ENCODE measurements around the gene ZSCAN23. TPM values are rescaled to one million over a fixed set of nuclear protein-coding genes. Genes with fewer than 3 reads are reported as not detected.
"Not testable (repeated sequence)": the region's sequence is repeated elsewhere in the genome, so short reads cannot be mapped to it uniquely, and the experiment has no call there.

Gene ZSCAN23
- polyA plus RNA-seq, 1 of the 3 experiments (the other 2 are of a cell fraction): 2.1 TPM

DNA sequence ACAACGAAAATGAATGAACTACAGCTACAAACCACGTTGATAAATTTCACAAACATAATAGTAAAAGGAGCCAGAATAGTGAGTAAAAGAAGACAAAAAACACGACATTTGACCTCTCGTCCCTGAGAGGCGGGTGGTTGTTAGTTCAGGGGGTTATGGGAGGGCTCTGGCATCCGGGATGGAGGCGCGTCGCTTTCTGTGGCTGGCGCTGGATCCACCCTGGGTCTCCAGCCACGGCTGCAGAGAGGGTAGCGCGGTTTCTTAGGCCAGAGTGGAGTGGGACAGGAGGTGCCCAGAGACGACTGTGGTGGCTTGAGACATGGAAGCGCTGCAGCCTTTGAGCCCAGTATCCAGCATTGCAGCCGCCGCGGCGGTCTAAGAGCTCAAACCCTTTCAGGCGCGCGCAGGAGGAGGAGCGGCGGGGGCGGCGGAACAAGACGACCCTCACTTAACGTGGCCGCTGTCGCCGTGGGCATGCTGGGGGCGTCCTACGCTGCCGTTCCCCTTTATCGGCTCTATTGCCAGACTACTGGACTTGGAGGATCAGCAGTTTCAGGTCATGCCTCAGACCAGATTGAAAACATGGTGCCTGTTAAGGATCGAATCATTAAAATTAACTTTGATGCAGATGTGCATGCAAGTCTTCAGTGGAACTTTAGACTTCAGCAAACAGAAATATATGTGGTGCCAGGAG is 3.7 kb upstream of the ZSCAN23 start:
- H3K9ac ChIP-seq: peak overlapping the region; percentile 12
- POLR2A ChIA-PET: interaction anchor here (0.7 kb wide), 1 partner anchor 193 kb away, joined by 6 read pairs; no protein-coding TSS in a partner anchor

DNA sequence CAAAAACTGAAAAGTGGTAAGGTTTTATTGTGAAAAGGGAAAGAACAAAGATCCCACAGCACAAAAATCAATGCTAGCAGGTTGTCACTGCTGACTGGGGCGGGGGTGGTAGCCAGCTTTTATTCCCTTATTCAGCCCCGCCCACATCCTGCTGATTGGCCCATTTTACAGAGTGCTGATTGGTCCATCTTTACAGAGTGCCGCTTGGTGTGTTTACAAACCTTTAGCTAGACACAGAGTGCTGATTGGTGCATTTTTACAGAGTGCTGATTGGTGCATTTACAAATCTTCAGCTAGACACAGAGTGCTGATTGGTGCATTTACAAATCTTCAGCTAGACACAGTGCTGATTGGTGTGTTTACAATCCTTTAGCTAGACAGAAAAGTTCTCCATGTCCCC is 1.5 kb upstream of the ZSCAN23 start:
- H3F3A ChIP-seq (replicated peaks; ENCODE audit: insufficient read depth); H3K4me2 ChIP-seq; H3K79me2 ChIP-seq (ENCODE audit: insufficient read depth); H3K9me3 ChIP-seq; H3K9ac ChIP-seq; H3K36me3 ChIP-seq (replicated peaks in 1 of 2; ENCODE audit: control insufficient read depth in 1 of 2, insufficient read depth in 2 of 2, low read length in 1 of 2); H4K20me1 ChIP-seq (ENCODE audit: insufficient read depth); H3K27me3 ChIP-seq (ENCODE audit: insufficient read depth); H3K4me3 ChIP-seq (ENCODE audit: low read depth in 2 of 2, low read length in 1 of 2); H3K4me1 ChIP-seq (ENCODE audit: control insufficient read depth in 1 of 2, insufficient read depth in 2 of 2, low read depth in 1 of 2, low read length in 1 of 2); DNase-seq; H2AFZ ChIP-seq (ENCODE audit: low read depth); H3K9me2 ChIP-seq; CTCF ChIA-PET; H3K27ac ChIP-seq (ENCODE audit: low read depth in 2 of 2, low read length in 1 of 2): not testable (repeated sequence)
- WGBS (ENCODE audit: low lambda C conversion rate): 49% methylated on average over 3 of the region's 3 CpGs
- POLR2A ChIA-PET: interaction anchor here (0.9 to 1.0 kb wide), 2 partner anchors 421 to 552 kb away, joined by 3 read pairs; a partner anchor contains a TSS

More for the DNA sequence above, 3.7 kb upstream of the ZSCAN23 start:
- CTCF ChIA-PET: interaction anchor here (0.9 to 1.4 kb wide), 2 partner anchors 15 to 390 kb away, joined by 3 read pairs; no protein-coding TSS in a partner anchor
- Histone ChIP-seq H3K27ac (ENCODE audit: low read depth in 2 of 2, low read length in 1 of 2) (peak overlapping the region in 1 of 2 experiments; percentile 82; a peak in 2 of 4 replicates), H3K27me3 (ENCODE audit: insufficient read depth) (no peaks in the 10 kb centered on the region), H3K4me3 (ENCODE audit: low read depth in 2 of 2, low read length in 1 of 2) (peak overlapping the region; percentile 69 to 70), H3F3A (replicated peaks; ENCODE audit: insufficient read depth) (no peaks in the 10 kb centered on the region), H3K4me2 (peak overlapping the region; percentile 75), H3K79me2 (ENCODE audit: insufficient read depth) (no peaks in the 10 kb centered on the region), H4K20me1 (ENCODE audit: insufficient read depth) (no peaks in the 10 kb centered on the region), H3K4me1 (ENCODE audit: control insufficient read depth in 1 of 2, insufficient read depth in 2 of 2, low read depth in 1 of 2, low read length in 1 of 2) (no peaks in the 10 kb centered on the region; a peak in 1 of 4 replicates), H2AFZ (ENCODE audit: low read depth) (peak overlapping the region; percentile 92), H3K9me3 (no peaks in the 10 kb centered on the region), H3K36me3 (replicated peaks in 1 of 2; ENCODE audit: control insufficient read depth in 1 of 2, insufficient read depth in 2 of 2, low read length in 1 of 2) (no peaks in the 10 kb centered on the region), H3K9me2 (no peaks in the 10 kb centered on the region)
- DNase-seq: peak; percentile 60
- TF ChIP-seq GABPA (IDR thresholded peaks at IDR 0.05; ENCODE audit: low read depth) (no peak), MXI1 (IDR thresholded peaks at IDR 0.05; ENCODE audit: low read depth, low read length) (peak; percentile 65; the same call in 1 of the 2 replicates)
- WGBS (ENCODE audit: low lambda C conversion rate): 15% methylated on average over 13 of the region's 36 CpGs

DNA sequence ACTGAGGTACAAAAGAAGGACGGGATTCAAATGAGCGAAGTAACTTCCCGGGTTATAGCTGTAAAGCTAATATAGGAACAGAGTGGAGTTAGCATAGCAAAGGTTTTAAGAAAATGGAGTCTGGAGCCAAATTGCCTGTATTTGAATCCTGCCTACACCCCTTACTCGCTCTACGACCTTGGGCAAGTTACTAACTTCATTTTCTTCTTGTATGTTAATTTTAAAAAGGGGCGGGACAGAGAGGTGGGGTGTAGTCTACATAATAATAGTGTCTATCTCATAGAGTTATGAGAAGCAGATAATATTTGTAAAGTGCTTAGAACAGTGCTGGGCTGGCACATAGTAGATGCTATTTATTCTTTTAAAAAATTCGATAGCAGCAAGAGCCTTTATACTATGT is 705 bp downstream of the ZSCAN23 start:
- peak; percentile 13 for DNase-seq

More for the DNA sequence above, 705 bp downstream of the ZSCAN23 start:
- Histone ChIP-seq H3K9ac (peak overlapping the region; percentile 82), H3K4me1 (ENCODE audit: control insufficient read depth in 1 of 2, insufficient read depth in 2 of 2, low read depth in 1 of 2, low read length in 1 of 2) (no peaks in the 10 kb centered on the region; a peak in 1 of 4 replicates), H3F3A (replicated peaks; ENCODE audit: insufficient read depth) (peaks cover 3% of the 10 kb centered on the region), H3K4me2 (peak overlapping the region; percentile 83), H3K27me3 (ENCODE audit: insufficient read depth) (no peaks in the 10 kb centered on the region), H3K9me2 (no peaks in the 10 kb centered on the region), H3K79me2 (ENCODE audit: insufficient read depth) (no peaks in the 10 kb centered on the region; the same call in 1 of the 2 replicates), H3K4me3 (ENCODE audit: low read depth in 2 of 2, low read length in 1 of 2) (peak overlapping the region; percentile 82 to 98), H4K20me1 (ENCODE audit: insufficient read depth) (no peaks in the 10 kb centered on the region), H3K9me3 (no peaks in the 10 kb centered on the region), H3K36me3 (replicated peaks in 1 of 2; ENCODE audit: control insufficient read depth in 1 of 2, insufficient read depth in 2 of 2, low read length in 1 of 2) (peaks cover 0 to 2% of the 10 kb centered on the region in 2 experiments), H3K27ac (ENCODE audit: low read depth in 2 of 2, low read length in 1 of 2) (peak overlapping the region; percentile 58 to 94), H2AFZ (ENCODE audit: low read depth) (peak overlapping the region; percentile 88)
- CTCF ChIA-PET: interaction anchor here (0.9 kb wide), 1 partner anchor 24 kb away, joined by 3 read pairs; no protein-coding TSS in a partner anchor
- POLR2A ChIA-PET: interaction anchor here (0.9 kb wide), 1 partner anchor 43 kb away, joined by 3 read pairs; no protein-coding TSS in a partner anchor
- 14% methylated on average over 7 of the region's 7 CpGs for WGBS (ENCODE audit: low lambda C conversion rate)
- TF ChIP-seq MXI1 (IDR thresholded peaks at IDR 0.05; ENCODE audit: low read depth, low read length) (no peak; the same call in 1 of the 2 replicates), POLR2AphosphoS5 (IDR thresholded peaks at IDR 0.05; ENCODE audit: low read depth, low read length) (no peak)

Data from SK-N-SH (cell line).